Thyroid gland (tissue), 4 donors: ENCODE data around the gene P3H3.

ENCODE experiments used
- CTCF ChIP-seq, 6 experiments: fragments of 200-600 bp in 3 of 6; fragments of 450-650 bp in 3 of 6; sonication (generic) in 3 of 6; IDR thresholded peaks; one replicate each; pipeline ENCODE4 v1.5.1; 2016 to 2019; ENCODE audit warnings: antibody characterized with exemption in 6 of 6, mild to moderate bottlenecking in 2 of 6, inconsistent platforms in 1 of 6, moderate library complexity in 1 of 6
- POLR2A ChIP-seq, 2 donors: fragments of 450-650 bp; IDR thresholded peaks; one replicate each; pipeline ENCODE4 v1.6.1; 2017; ENCODE audit warnings: antibody characterized with exemption in 2 of 2, mild to moderate bottlenecking in 2 of 2, moderate library complexity in 1 of 2

GRCh38 chr12:6817098-6817497, 11.1 kb upstream of the P3H3 start:
- TF ChIP-seq CTCF (IDR thresholded peaks at IDR 0.05) (no peak), POLR2A (IDR thresholded peaks at IDR 0.05) (no peak)
